ENCODE results near the gene SLC38A10.

The SLC38A10 gene

GRCh38 chr17:81270279-81270678, 24.8 kb downstream of the SLC38A10 start:
- Histone ChIP-seq H2AK5ac (ENCODE audit: low read length) (no peak overlapping the region), H2BK120ac (ENCODE audit: low read depth, low read length) (no peak overlapping the region), H4K8ac (ENCODE audit: low read depth, low read length) (no peak overlapping the region), H3K36me3 (ENCODE audit: control insufficient read depth, insufficient read depth, low read length) (peaks cover 3% of the 10 kb centered on the region), H3K4me3 (ENCODE audit: low read length) (no peak overlapping the region), H3K4me2 (ENCODE audit: low read length) (no peak overlapping the region), H2BK15ac (replicated peaks; ENCODE audit: low read depth) (no peak overlapping the region), H3K23ac (ENCODE audit: low read length) (no peak overlapping the region), H3K27ac (ENCODE audit: low read depth, low read length) (no peak overlapping the region), H3K4ac (ENCODE audit: low read depth, low read length) (no peak overlapping the region), H4K5ac (ENCODE audit: low read length) (no peak overlapping the region), H3K56ac (ENCODE audit: low read length) (no peak overlapping the region), H3K79me1 (ENCODE audit: low read length) (no peaks in the 10 kb centered on the region), H3K4me1 (ENCODE audit: control insufficient read depth, low read depth, low read length) (no peaks in the 10 kb centered on the region), H3K79me2 (ENCODE audit: control insufficient read depth, insufficient read depth, low read length) (no peaks in the 10 kb centered on the region), H3K18ac (ENCODE audit: low read length) (no peak overlapping the region), H3K9ac (ENCODE audit: low read length) (no peak overlapping the region), H2BK5ac (ENCODE audit: low read length) (no peak overlapping the region), H3K27me3 (ENCODE audit: insufficient read depth, low read length, poor library complexity) (no peaks in the 10 kb centered on the region)
- no peak for DNase-seq
- WGBS (ENCODE audit: extremely low coverage, insufficient coverage, low lambda C conversion rate) = no CpG with 5 or more reads among the region's 18 CpGs

- H2BK120ac ChIP-seq (ENCODE audit: low read depth, low read length) = no peak overlapping the region
- no peak overlapping the region for H3K4ac ChIP-seq (ENCODE audit: low read depth, low read length)
- no peak for DNase-seq
- no peak overlapping the region for H3K18ac ChIP-seq (ENCODE audit: low read length)
- no peak overlapping the region for H4K8ac ChIP-seq (ENCODE audit: low read depth, low read length)
- H3K27me3 ChIP-seq (ENCODE audit: insufficient read depth, low read length, poor library complexity) = no peaks in the 10 kb centered on the region
- H4K5ac ChIP-seq (ENCODE audit: low read length) = no peak overlapping the region
- no peak overlapping the region for H3K23ac ChIP-seq (ENCODE audit: low read length)
- no peak overlapping the region for H2BK5ac ChIP-seq (ENCODE audit: low read length)
- no peak overlapping the region for H3K56ac ChIP-seq (ENCODE audit: low read length)
- peaks cover under 1% of the 10 kb centered on the region for H3K36me3 ChIP-seq (ENCODE audit: control insufficient read depth, insufficient read depth, low read length)
- no peaks in the 10 kb centered on the region for H3K4me1 ChIP-seq (ENCODE audit: control insufficient read depth, low read depth, low read length)
- no peak overlapping the region for H3K9ac ChIP-seq (ENCODE audit: low read length)
- H2AK5ac ChIP-seq (ENCODE audit: low read length) = no peak overlapping the region
- no peak overlapping the region for H2BK15ac ChIP-seq (replicated peaks; ENCODE audit: low read depth)
- no peak overlapping the region for H3K4me3 ChIP-seq (ENCODE audit: low read length)
- H3K4me2 ChIP-seq (ENCODE audit: low read length) = no peak overlapping the region
- WGBS (ENCODE audit: extremely low coverage, insufficient coverage, low lambda C conversion rate) = no CpG with 5 or more reads among the region's 6 CpGs
- no peaks in the 10 kb centered on the region for H3K79me2 ChIP-seq (ENCODE audit: control insufficient read depth, insufficient read depth, low read length)
- H3K27ac ChIP-seq (ENCODE audit: low read depth, low read length) = no peak overlapping the region
- no peaks in the 10 kb centered on the region for H3K79me1 ChIP-seq (ENCODE audit: low read length)
These were observed 27.6 kb downstream of the SLC38A10 start for GRCh38 chr17:81267390-81268067.

GRCh38 chr17:81265576-81265975, 29.5 kb downstream of the SLC38A10 start:
- no peak overlapping the region for H3K56ac ChIP-seq (ENCODE audit: low read length)
- no peaks in the 10 kb centered on the region for H3K27me3 ChIP-seq (ENCODE audit: insufficient read depth, low read length, poor library complexity)
- no peak overlapping the region for H3K4me3 ChIP-seq (ENCODE audit: low read length)
- no peak overlapping the region for H2BK15ac ChIP-seq (replicated peaks; ENCODE audit: low read depth)
- no peaks in the 10 kb centered on the region for H3K4me1 ChIP-seq (ENCODE audit: control insufficient read depth, low read depth, low read length)
- no peak overlapping the region for H3K27ac ChIP-seq (ENCODE audit: low read depth, low read length)
- no peak overlapping the region for H3K23ac ChIP-seq (ENCODE audit: low read length)
- H3K79me1 ChIP-seq (ENCODE audit: low read length) = no peaks in the 10 kb centered on the region
- H4K8ac ChIP-seq (ENCODE audit: low read depth, low read length) = no peak overlapping the region
- no peaks in the 10 kb centered on the region for H3K79me2 ChIP-seq (ENCODE audit: control insufficient read depth, insufficient read depth, low read length)
- no peak overlapping the region for H3K9ac ChIP-seq (ENCODE audit: low read length)
- no CpG with 5 or more reads among the region's 22 CpGs for WGBS (ENCODE audit: extremely low coverage, insufficient coverage, low lambda C conversion rate)
- H3K4me2 ChIP-seq (ENCODE audit: low read length) = no peak overlapping the region
- no peak overlapping the region for H3K4ac ChIP-seq (ENCODE audit: low read depth, low read length)
- no peak overlapping the region for H4K5ac ChIP-seq (ENCODE audit: low read length)
- no peak overlapping the region for H2AK5ac ChIP-seq (ENCODE audit: low read length)
- H2BK5ac ChIP-seq (ENCODE audit: low read length) = no peak overlapping the region
- H3K18ac ChIP-seq (ENCODE audit: low read length) = no peak overlapping the region
- DNase-seq = no peak
- H2BK120ac ChIP-seq (ENCODE audit: low read depth, low read length) = no peak overlapping the region
- H3K36me3 ChIP-seq (ENCODE audit: control insufficient read depth, insufficient read depth, low read length) = no peaks in the 10 kb centered on the region

GRCh38 chr17:81264640-81265039, 30.5 kb downstream of the SLC38A10 start:
- WGBS (ENCODE audit: extremely low coverage, insufficient coverage, low lambda C conversion rate) = no CpG with 5 or more reads among the region's 12 CpGs

GRCh38 chr17:81263371-81264181, 31.5 kb downstream of the SLC38A10 start:
- H4K5ac ChIP-seq (ENCODE audit: low read length) = no peak overlapping the region
- no peak overlapping the region for H3K18ac ChIP-seq (ENCODE audit: low read length)
- no peak overlapping the region for H4K8ac ChIP-seq (ENCODE audit: low read depth, low read length)
- no peak for DNase-seq
- H3K23ac ChIP-seq (ENCODE audit: low read length) = no peak overlapping the region
- H2AK5ac ChIP-seq (ENCODE audit: low read length) = no peak overlapping the region
- no peaks in the 10 kb centered on the region for H3K4me1 ChIP-seq (ENCODE audit: control insufficient read depth, low read depth, low read length)
- no peaks in the 10 kb centered on the region for H3K27me3 ChIP-seq (ENCODE audit: insufficient read depth, low read length, poor library complexity)
- H3K4ac ChIP-seq (ENCODE audit: low read depth, low read length) = no peak overlapping the region
- no peak overlapping the region for H3K9ac ChIP-seq (ENCODE audit: low read length)
- H3K79me2 ChIP-seq (ENCODE audit: control insufficient read depth, insufficient read depth, low read length) = no peaks in the 10 kb centered on the region
- no peak overlapping the region for H3K27ac ChIP-seq (ENCODE audit: low read depth, low read length)
- no peak overlapping the region for H2BK5ac ChIP-seq (ENCODE audit: low read length)
- H3K79me1 ChIP-seq (ENCODE audit: low read length) = no peaks in the 10 kb centered on the region
- no peak overlapping the region for H3K56ac ChIP-seq (ENCODE audit: low read length)
- no peak overlapping the region for H3K4me3 ChIP-seq (ENCODE audit: low read length)
- no peak overlapping the region for H3K4me2 ChIP-seq (ENCODE audit: low read length)
- H3K36me3 ChIP-seq (ENCODE audit: control insufficient read depth, insufficient read depth, low read length) = peaks cover 1% of the 10 kb centered on the region
- H2BK15ac ChIP-seq (replicated peaks; ENCODE audit: low read depth) = no peak overlapping the region
- WGBS (ENCODE audit: extremely low coverage, insufficient coverage, low lambda C conversion rate) = no CpG with 5 or more reads among the region's 40 CpGs
- H2BK120ac ChIP-seq (ENCODE audit: low read depth, low read length) = no peak overlapping the region

More at GRCh38 chr17:81264640-81265039, 30.5 kb downstream of the SLC38A10 start:
- Histone ChIP-seq H3K4me1 (ENCODE audit: control insufficient read depth, low read depth, low read length) (no peaks in the 10 kb centered on the region), H3K4me2 (ENCODE audit: low read length) (no peak overlapping the region), H3K18ac (ENCODE audit: low read length) (no peak overlapping the region), H3K4ac (ENCODE audit: low read depth, low read length) (no peak overlapping the region), H3K79me2 (ENCODE audit: control insufficient read depth, insufficient read depth, low read length) (no peaks in the 10 kb centered on the region), H3K9ac (ENCODE audit: low read length) (no peak overlapping the region), H3K36me3 (ENCODE audit: control insufficient read depth, insufficient read depth, low read length) (no peaks in the 10 kb centered on the region), H3K79me1 (ENCODE audit: low read length) (no peaks in the 10 kb centered on the region), H3K56ac (ENCODE audit: low read length) (no peak overlapping the region), H2BK15ac (replicated peaks; ENCODE audit: low read depth) (no peak overlapping the region), H3K27ac (ENCODE audit: low read depth, low read length) (no peak overlapping the region), H2BK5ac (ENCODE audit: low read length) (no peak overlapping the region), H3K4me3 (ENCODE audit: low read length) (no peak overlapping the region), H2BK120ac (ENCODE audit: low read depth, low read length) (no peak overlapping the region), H2AK5ac (ENCODE audit: low read length) (no peak overlapping the region), H3K27me3 (ENCODE audit: insufficient read depth, low read length, poor library complexity) (no peaks in the 10 kb centered on the region), H3K23ac (ENCODE audit: low read length) (no peak overlapping the region), H4K5ac (ENCODE audit: low read length) (no peak overlapping the region), H4K8ac (ENCODE audit: low read depth, low read length) (no peak overlapping the region)
- no peak for DNase-seq

All from mesendoderm (in vitro differentiated cells).